A204.1 (cell line): ENCODE data around the gene HMGN4.

Experiments
- FAIRE-seq: peaks from 2 replicates; lab custom pipeline; 2012; peaks lifted over from hg19 to GRCh38; lab: Jason Lieb, UNC

The HMGN4 gene

DNA sequence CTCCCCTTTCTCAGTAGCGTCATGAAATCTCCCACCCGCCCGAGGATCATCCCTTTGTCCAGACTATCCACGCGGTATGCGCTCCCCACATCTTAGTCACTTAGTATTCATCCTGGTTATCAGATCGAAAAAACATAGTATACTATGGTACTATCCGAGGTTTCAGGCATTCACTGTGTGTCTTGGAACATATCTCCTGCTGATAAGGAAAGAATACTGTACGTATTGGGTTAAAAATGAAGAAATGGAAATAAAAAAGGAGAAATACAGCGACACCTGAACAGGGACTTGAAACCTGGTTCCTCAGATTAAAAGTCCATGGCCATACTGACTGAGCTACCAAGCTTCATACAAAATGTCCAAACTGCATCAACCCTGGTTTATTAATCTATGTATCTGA, 14.0 kb downstream of the HMGN4 start:
- no peak for FAIRE-seq

- no peak for FAIRE-seq
These were observed 14.5 kb downstream of the HMGN4 start for GRCh38 chr6:26552640-26553188.

- FAIRE-seq = no peak
These were observed 15.1 kb downstream of the HMGN4 start for GRCh38 chr6:26553264-26553634.

DNA sequence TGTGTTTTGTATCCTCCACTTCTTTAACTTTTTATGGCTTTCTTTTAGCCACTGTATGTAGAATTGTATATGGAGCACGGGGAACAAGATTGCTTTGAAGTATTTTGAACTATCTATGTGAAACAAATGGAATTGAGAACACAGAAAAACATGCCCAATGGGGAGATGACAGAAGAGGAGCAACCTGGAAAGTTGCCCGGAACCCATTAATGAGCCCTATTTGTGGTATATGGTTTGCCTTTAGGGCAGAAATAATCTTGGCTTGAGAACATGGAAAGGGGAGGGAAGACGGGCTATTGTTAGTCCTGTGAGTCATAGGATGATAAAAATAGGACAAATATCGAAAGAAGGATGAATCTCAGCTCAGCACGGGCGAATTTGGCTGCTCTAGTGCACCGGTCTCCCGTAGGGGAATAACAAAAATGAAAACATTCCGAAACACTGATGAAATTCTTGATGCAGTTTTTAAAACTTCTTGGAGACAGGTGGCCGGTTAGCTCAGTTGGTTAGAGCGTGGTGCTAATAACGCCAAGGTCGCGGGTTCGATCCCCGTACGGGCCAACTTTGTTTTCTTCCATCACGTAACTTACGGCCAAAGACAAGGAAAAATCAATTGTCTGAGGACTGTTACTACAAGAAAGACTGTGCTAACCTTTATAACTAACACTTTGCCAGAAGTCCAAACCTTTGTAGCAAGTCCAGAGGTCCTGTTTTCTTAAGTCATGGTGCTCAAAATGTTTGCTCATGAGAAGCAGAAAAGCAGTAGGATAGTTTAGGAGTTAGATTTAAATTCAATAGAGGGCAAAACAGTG, 15.7 kb downstream of the HMGN4 start:
- FAIRE-seq = no peak

DNA sequence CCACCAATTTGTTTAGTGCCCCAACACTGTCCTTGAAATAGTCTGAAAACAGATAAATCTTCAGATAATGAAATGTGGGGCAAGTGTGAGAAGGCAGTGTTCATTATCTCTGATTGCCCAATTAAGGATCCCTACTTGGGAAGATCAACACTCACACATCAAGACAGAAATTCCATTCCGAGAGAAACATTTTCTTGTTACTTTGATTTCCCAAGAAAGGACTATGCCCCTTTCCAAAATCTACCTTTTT, 16.2 kb downstream of the HMGN4 start:
- FAIRE-seq = no peak

DNA sequence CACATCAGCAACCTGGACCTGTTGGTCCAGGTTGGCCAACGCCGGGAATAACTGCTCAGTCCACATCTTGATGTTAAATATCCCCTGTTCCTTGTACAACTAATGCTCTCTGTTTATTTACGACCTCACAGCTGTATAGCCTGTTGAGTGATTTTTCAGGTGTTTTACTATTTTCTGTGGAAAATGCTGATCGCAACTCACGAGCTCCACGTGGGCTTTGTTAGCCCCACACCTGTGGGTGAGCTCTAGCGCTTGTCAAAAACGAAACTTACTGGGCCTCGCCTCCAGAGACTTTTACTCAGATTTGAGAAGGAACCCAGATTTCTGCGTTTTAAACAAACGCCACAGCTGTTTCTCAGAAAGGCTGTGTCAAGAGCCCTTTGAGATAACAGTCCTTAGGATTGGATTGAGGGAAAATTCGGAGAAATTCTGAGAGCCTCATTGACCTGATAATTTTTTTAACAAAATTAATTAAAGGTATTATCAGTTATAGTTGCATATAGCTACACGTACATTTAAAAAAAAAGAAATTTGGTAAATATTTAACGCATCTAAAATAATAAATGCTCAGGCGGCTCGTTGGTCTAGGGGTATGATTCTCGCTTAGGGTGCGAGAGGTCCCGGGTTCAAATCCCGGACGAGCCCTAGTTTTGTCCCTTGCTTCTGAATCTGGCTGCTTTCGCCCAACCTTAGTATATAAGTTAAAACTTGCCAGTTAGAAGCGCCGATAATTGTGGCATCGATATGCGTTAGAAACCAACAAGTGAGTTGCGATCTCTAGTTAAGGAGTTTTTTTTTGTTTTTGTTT, 16.7 kb downstream of the HMGN4 start:
- FAIRE-seq = peak; percentile 72

DNA sequence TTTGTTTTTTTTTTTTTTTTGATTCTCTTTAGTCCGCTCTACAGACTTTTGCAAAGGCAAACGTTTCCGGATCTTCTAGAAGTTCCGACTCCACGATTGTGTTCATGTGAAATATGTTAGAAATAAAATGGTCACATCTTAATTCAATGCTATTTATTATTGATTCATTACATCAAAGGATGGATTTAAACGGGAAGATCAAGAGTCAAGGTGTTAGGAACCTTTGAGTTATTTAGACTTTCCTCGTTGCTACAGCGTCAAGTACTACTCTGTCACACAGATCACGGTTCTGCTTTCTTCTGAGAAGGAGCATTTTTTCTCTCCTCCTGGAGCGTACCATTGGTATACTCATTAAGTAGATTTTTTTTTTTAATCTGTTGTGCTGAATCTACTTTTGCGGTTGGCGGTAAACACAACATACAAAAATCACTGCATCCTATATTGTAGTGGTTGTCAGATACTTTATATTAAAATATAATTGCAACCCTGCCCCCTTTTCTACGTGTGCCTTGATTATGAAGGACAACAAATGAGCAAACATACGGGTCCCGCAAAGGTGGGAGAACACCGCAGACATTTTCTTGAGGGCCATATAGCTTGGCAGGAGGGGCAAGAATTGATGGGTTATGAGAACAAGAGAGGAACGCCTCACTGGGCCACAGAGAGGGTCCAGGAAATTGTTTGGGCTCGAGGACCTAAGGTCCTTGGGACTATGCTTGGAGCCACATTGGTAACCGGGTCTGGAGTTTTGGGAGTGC, 17.5 kb downstream of the HMGN4 start:
- FAIRE-seq = no peak

DNA sequence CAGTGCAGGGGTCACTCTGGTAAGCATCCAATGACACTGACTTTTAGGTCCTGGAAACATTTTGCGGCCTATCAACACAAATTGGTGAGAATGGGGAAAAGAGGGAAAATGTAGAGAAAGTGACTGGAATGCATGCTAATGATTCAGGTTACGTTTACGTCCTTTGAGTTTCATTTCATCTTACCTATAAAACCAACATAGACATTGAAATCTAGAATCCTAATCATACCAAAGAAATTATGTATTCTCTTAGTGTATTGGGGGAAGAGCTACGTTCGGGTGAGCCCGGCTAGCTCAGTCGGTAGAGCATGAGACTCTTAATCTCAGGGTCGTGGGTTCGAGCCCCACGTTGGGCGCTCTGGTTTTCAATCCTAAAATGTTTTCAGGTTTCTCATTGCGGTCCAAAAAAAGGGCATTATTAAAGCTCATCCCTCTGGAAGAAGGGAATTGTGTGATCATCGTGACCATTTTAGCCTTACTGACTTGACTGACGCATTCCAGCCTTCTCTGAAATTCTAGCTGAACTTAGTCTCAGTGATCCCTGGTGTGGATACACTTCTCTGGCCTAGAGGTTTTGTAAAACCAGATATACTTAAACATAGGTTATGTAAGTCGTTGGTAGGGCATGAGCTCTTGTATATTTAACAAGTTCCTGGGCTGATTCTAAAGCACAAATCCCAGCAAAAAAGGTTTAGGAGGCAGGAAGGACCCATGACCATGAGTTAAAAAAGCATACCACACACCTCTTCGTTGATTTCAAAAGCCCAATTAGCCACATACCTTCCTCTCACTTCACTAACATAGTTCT, 18.3 kb downstream of the HMGN4 start:
- peak; percentile 98 for FAIRE-seq

DNA sequence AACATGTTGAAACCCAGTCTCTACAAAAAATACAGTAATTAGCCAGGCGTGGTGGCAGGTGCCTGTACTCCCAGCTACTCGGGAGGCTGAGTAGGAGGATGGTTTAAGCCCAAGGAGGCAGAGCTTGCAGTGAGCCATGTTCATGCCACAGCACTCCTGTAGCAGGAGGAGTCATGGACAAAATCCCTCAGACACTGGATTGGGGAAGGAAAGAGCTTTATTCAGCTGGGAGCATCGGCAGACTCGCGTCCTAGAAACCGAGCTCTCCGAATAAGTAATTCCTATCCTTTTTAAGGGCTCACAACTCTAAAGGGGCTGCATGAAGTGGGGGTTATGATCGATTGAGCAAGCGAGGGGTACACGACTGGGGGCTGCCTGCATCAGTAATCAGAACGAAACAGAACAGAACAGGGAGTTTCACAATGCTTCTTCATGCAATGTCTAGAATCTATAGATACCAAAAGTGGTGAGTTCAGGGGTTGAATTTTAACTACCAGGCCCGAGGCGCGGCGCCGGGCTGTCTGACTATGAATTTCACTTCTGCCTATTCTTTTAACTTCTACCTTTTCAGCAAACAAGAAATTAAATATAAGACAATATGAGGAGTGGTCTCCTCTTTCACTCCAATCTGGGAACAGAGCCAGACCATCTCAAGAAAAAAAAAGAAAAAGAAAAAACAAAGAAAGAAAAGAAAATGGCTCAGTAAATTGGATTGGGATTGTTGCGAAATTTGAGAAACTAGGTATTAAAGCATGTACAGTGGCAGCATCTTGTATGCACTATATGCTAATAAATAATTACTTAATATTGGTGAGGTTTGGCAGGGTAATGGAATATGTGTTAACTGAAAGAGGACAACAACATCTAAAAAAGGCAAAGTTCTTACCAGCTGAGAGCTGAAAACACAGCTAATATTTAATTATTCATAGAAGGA, 23.6 kb downstream of the HMGN4 start:
- FAIRE-seq = no peak

- no peak for FAIRE-seq
These were observed 25.3 kb downstream of the HMGN4 start for GRCh38 chr6:26563488-26563887.

- peak; percentile 96 for FAIRE-seq
These were observed 30.7 kb downstream of the HMGN4 start for GRCh38 chr6:26568601-26569432.

DNA sequence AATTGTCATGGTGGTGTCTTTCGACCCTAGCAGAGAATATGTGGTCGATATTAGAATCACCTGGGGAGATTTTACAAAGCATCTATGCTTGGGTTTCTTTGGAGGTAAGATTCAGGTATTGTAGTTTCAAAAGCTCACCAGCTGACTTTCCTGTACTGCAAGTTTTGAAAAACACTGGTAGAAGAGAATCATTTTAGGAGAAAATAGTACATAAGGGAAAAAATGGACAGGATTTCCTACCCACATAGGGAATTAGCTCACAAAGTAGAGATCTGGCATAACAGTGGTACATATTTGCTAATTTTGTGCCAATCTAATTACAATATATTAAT, 31.2 kb downstream of the HMGN4 start:
- no peak for FAIRE-seq

- no peak for FAIRE-seq
These were observed 32.1 kb downstream of the HMGN4 start for GRCh38 chr6:26570027-26570809.

DNA sequence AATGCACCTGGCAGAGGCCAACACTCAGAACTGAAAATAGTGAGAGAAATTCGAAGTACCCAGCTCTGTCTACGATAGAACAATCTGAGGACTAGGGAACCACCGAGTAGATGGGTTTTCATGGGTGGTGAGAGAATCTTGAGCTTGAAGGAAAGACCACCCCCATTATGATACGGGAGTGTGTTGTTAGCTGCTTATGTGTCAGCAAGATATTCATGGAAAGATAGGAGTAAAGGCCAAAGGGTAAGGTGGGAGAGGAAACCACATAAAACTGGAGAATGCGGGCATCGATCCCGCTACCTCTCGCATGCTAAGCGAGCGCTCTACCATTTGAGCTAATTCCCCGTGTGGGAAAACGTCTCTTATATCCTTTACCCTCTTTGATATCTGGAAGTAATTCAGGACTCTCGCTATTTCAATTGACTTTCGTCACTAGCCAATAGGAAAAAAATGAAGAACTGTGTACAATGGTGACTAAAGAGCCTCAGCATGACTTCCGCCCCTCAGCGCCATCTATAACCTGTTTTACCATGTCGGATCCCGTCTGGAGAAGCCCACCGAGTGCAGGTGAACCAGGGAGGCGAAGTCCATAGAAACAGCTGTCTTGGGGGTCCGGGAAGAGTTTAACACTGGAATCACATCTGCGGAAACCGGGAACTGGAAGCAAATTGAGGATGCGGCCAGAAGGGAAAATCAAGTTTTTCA, 33.6 kb downstream of the HMGN4 start:
- FAIRE-seq = peak; percentile 64

- peak; percentile 65 for FAIRE-seq
These were observed 37.4 kb downstream of the HMGN4 start for GRCh38 chr6:26575494-26575939.

GRCh38 chr6:26576407-26576843, 38.3 kb downstream of the HMGN4 start:
- FAIRE-seq = no peak

DNA sequence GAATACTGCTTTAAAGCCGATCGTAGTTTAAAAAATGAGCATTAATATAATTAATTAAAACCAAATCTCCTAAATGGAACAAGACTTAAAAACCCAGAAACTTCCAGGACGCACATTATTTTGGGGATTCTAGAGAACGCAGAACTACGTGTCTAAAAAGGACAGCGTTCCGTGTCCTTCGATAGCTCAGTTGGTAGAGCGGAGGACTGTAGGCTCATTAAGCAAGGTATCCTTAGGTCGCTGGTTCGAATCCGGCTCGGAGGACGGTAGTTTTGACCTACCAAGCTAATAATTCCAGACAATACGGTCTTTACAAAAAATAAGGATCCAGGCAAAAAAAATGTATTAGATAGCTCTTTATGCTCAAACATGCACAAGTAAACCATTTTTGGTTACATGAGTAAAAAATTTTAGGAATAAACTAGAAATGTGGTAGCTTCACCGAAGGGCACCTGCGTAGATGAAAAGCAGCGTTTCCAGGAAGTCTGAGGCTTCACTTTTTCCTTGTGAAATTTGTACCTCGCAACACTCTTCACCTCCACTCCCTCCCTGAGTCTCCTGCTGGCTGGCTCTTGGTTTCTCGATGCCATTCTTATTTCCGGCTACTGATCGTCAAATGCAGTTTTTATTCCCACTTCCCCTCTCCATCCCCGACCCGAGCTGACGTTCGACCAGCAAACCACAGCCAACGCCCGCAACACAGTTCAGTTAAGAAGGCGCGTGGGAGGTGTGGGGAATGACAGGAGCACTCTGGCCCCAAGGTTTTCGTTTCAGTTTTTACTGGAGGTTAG, 39.0 kb downstream of the HMGN4 start:
- FAIRE-seq = peak; percentile 67

- no peak for FAIRE-seq
These were observed 39.5 kb downstream of the HMGN4 start for GRCh38 chr6:26577720-26578072.
